Calu3 (cell line): ENCODE measurements around the gene NCCRP1. TPM values are rescaled to one million over a fixed set of nuclear protein-coding genes. Genes with fewer than 3 reads are reported as not detected.

Source experiments
- BruUV-seq: library from RNA; stranded (reverse); fragments of 400-500 nt; replicated peaks from 2 replicates; lab custom pipeline; 2021; lab: Mats Ljungman, UMichigan
- CTCF ChIA-PET: fragments of 300-600 bp; sonication (Branson Sonifier 250); formaldehyde crosslinking; loops from one replicate; lab custom pipeline; 2022; ENCODE audit warnings: antibody characterized with exemption; lab: Charles Lee
- DNase-seq: peaks from one replicate; pipeline ENCODE4 v3.0.0; 2022
- H3K27ac Mint-ChIP-seq: one replicate; pipeline ENCODE4 v1.8.0; 2022; ENCODE audit warnings: mixed read lengths; ENCODE audit not compliant: unreplicated experiment
- H3K27me3 Mint-ChIP-seq: one replicate; pipeline ENCODE4 v1.8.0; 2022; ENCODE audit warnings: mixed read lengths; ENCODE audit not compliant: unreplicated experiment
- H3K36me3 Mint-ChIP-seq: one replicate; pipeline ENCODE4 v1.8.0; 2022; ENCODE audit warnings: mild to moderate bottlenecking, moderate library complexity, mixed read lengths; ENCODE audit not compliant: insufficient read depth, unreplicated experiment
- H3K4me1 Mint-ChIP-seq: one replicate; pipeline ENCODE4 v1.8.0; 2022; ENCODE audit warnings: mild to moderate bottlenecking, low read depth, mixed read lengths; ENCODE audit not compliant: unreplicated experiment
- H3K4me3 Mint-ChIP-seq: one replicate; pipeline ENCODE4 v1.8.0; 2022; ENCODE audit warnings: mild to moderate bottlenecking, low read depth, moderate library complexity, mixed read lengths; ENCODE audit not compliant: unreplicated experiment
- H3K9me3 Mint-ChIP-seq: one replicate; pipeline ENCODE4 v1.8.0; 2022; ENCODE audit warnings: low read depth, mixed read lengths; ENCODE audit not compliant: unreplicated experiment
- intact Hi-C: fragments of 100-400 bp; cut with micrococcal nuclease; formaldehyde crosslinking; loops from one replicate; pipeline ENCODE4 v1.10.0; 2022; ENCODE audit not compliant: unreplicated experiment
- total RNA-seq: library from RNA; stranded (reverse); gene quantifications from 2 replicates; pipeline ENCODE4 v1.2.3, GENCODE V29; 2022
- TF ChIP-seq, protein P1 (sequence below): fragments of 200-600 bp; IDR thresholded peaks from one replicate; pipeline ENCODE4 v1.8.0; 2022; ENCODE audit warnings: antibody characterized with exemption; ENCODE audit not compliant: unreplicated experiment

The NCCRP1 gene
- total RNA-seq, 1 experiment from 2014 or later, result 2.0 TPM

DNA sequence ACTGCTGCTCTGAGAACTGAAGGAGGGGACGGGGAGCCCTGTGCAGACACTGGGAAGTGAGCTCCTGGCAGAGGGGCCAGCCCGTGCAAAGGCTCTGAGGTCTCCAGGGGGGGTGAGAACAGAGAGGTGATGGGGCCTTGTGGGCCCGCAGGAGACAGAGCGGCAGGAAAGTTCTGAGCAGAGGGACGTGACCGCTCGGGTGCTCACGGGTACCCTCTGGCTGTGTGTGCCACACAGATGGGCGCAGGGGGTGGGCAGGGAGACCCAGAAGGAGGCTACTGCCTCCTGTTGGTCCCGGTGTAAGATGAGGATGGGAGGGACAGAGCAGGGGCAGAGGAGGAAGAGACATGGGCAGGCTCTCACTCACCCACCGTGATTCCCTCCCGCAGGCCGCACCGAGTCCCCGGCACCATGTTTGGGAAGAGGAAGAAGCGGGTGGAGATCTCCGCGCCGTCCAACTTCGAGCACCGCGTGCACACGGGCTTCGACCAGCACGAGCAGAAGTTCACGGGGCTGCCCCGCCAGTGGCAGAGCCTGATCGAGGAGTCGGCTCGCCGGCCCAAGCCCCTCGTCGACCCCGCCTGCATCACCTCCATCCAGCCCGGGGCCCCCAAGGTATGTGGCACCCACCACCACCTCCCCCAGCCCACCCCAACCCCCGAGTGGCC, 27.5 kb upstream of the NCCRP1 start:
- DNase-seq, result no peak
- intact Hi-C loops, result no loop called here
- Mint-ChIP-seq H3K4me3 (no peak overlapping the region), H3K9me3 (no peaks in the 10 kb centered on the region), H3K4me1 (peaks cover 33% of the 10 kb centered on the region), H3K27ac (no peak overlapping the region), H3K27me3 (no peaks in the 10 kb centered on the region), H3K36me3 (peaks cover 43% of the 10 kb centered on the region)
- BruUV-seq, result no TSS peak
- TF ChIP-seq, protein P1, sequence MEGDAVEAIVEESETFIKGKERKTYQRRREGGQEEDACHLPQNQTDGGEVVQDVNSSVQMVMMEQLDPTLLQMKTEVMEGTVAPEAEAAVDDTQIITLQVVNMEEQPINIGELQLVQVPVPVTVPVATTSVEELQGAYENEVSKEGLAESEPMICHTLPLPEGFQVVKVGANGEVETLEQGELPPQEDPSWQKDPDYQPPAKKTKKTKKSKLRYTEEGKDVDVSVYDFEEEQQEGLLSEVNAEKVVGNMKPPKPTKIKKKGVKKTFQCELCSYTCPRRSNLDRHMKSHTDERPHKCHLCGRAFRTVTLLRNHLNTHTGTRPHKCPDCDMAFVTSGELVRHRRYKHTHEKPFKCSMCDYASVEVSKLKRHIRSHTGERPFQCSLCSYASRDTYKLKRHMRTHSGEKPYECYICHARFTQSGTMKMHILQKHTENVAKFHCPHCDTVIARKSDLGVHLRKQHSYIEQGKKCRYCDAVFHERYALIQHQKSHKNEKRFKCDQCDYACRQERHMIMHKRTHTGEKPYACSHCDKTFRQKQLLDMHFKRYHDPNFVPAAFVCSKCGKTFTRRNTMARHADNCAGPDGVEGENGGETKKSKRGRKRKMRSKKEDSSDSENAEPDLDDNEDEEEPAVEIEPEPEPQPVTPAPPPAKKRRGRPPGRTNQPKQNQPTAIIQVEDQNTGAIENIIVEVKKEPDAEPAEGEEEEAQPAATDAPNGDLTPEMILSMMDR, result no peak
- CTCF ChIA-PET, result no interaction called here

DNA sequence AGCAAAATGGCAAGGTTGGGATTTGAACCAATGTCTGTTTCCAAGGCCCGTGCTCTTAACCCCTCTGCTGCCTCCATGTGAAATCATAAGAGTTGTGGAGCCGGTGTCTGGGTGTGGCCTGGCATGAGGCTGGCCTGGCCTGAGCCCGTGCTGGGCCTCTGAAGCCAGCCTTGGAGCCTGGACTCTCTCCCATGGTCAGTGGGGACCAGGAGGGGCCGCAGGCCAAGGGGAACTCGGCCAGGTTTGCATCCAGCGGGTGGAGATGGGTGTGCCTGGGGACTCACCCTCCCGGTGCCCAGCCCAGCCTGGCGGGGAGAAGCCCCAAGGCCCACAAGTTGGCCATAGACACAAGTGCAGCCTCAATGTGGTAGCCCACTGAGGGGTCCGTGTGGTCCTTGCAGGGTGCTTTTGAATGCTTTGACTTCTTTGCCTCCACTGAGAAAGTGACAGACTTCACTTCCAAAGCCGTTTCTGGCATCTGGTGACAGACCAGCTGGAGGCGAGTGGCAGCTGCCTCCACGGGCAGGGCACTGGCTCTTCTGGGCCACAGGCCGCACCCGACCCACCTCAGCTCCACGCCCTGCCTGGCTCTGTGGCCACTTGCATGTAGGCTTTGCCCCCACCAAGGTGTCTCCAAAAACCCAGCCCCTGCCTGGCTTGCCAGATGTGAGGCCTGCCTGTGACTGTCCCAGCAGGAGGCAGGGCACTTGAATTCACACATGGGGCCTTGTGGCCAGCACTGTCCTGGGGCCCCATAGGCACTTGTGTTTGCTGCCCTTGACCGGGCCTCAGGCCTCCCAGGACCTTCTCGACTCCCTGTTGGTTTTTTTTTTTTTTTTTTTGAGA, 26.2 kb upstream of the NCCRP1 start:
- Mint-ChIP-seq H3K27ac (no peak overlapping the region), H3K27me3 (no peaks in the 10 kb centered on the region), H3K36me3 (peaks cover 44% of the 10 kb centered on the region), H3K9me3 (no peaks in the 10 kb centered on the region), H3K4me3 (no peak overlapping the region), H3K4me1 (peaks cover 26% of the 10 kb centered on the region)
- intact Hi-C loops, result no loop called here
- TF ChIP-seq, protein P1, result no peak
- no TSS peak for BruUV-seq
- CTCF ChIA-PET, result no interaction called here
- DNase-seq, result no peak

GRCh38 chr19:39171479-39172465, 25.0 kb upstream of the NCCRP1 start:
- TF ChIP-seq, protein P1, result no peak
- Mint-ChIP-seq H3K36me3 (peaks cover 52% of the 10 kb centered on the region), H3K4me1 (peaks cover 25% of the 10 kb centered on the region), H3K27me3 (no peaks in the 10 kb centered on the region), H3K4me3 (no peak overlapping the region), H3K9me3 (no peaks in the 10 kb centered on the region), H3K27ac (no peak overlapping the region)
- CTCF ChIA-PET, result interaction anchor here (0.7 kb wide), 1 partner anchor 66 kb away, joined by 3 read pairs; no protein-coding TSS in a partner anchor
- BruUV-seq, result no TSS peak
- no peak for DNase-seq
- intact Hi-C loops, result no loop called here
